Naive B cell (primary cell): ENCODE data around the gene ERAP2. TPM values are rescaled to one million over a fixed set of nuclear protein-coding genes. Genes with fewer than 3 reads are reported as not detected.
A peak's percentile ranks its signal among the peaks of the same experiment; 100 is the strongest.
"Not testable (repeated sequence)": the region's sequence is repeated elsewhere in the genome, so short reads cannot be mapped to it uniquely, and the experiment has no call there.

Source experiments
- ATAC-seq, 2 donors: fragments of 150-1000 bp; cut with Tn5 transposase; 2 replicates each; pipeline ENCODE4 v1.10.0; 2021; ENCODE audit warnings: low read depth in 2 of 2, mild to moderate bottlenecking in 2 of 2, moderate library complexity in 2 of 2
- DNase-seq: peaks from one replicate; pipeline ENCODE4 v3.0.0; 2022
- H3K27ac Mint-ChIP-seq, 6 donors: one replicate each; pipeline ENCODE4 v1.8.0; 2020 to 2022; ENCODE audit warnings: mild to moderate bottlenecking in 6 of 6, mixed read lengths in 6 of 6, moderate library complexity in 5 of 6, inconsistent platforms in 2 of 6
- H3K27me3 Mint-ChIP-seq, 3 donors: one replicate each; pipeline ENCODE4 v1.8.0; 2021 to 2022; ENCODE audit warnings: mixed read lengths in 3 of 3, mild to moderate bottlenecking in 1 of 3
- H3K36me3 Mint-ChIP-seq, 2 donors: one replicate each; pipeline ENCODE4 v1.8.0; 2020 to 2022; ENCODE audit warnings: mixed read lengths in 2 of 2, inconsistent platforms in 1 of 2, mild to moderate bottlenecking in 1 of 2
- H3K4me1 Mint-ChIP-seq, 3 donors: one replicate each; pipeline ENCODE4 v1.8.0; 2020 to 2022; ENCODE audit warnings: mixed read lengths in 3 of 3, inconsistent platforms in 1 of 3, mild to moderate bottlenecking in 1 of 3, moderate library complexity in 1 of 3
- H3K4me3 Mint-ChIP-seq, 8 donors: one replicate each; pipeline ENCODE4 v1.8.0; 2020 to 2022; ENCODE audit warnings: mild to moderate bottlenecking in 8 of 8, mixed read lengths in 8 of 8, moderate library complexity in 8 of 8, inconsistent platforms in 2 of 8
- H3K9me3 Mint-ChIP-seq, 7 donors: one replicate each; pipeline ENCODE4 v1.8.0; 2020 to 2022; ENCODE audit warnings: mixed read lengths in 7 of 7, mild to moderate bottlenecking in 5 of 7, inconsistent platforms in 2 of 7, moderate library complexity in 1 of 7
- polyA plus RNA-seq, 6 donors: library from polyadenylated mRNA; unstranded; fragments of 300-500 nt; fragmentation: Illumina TruSeq; gene quantifications; one replicate each; pipeline ENCODE4 v1.2.3, GENCODE V29; 2021; ENCODE audit warnings: low read depth in 6 of 6

ERAP2 gene
- polyA plus RNA-seq, 6 donors from 2014 or later: 9.9 to 98.7 (median 15.5) TPM

DNA sequence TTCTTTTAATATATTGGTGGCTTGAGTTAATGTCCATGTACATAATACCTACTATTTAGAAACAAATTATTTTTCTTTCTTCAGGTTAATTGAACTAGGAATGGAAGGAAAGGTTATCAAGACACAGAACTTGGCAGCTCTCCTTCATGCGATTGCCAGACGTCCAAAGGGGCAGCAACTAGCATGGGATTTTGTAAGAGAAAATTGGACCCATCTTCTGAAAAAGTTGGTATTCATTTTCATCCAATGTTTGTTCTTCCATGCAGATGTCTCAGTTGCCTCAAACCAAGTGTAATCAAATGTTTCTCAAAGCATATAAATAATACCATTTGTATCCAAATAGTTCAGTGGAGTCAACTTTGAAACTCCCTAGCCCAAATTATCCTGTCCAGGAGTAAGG lies 36.9 kb downstream of the ERAP2 start:
- Mint-ChIP-seq H3K4me1 (peaks cover 7 to 9% (median 8%) of the 10 kb centered on the region in 3 donors), H3K4me3 (no peak overlapping the region), H3K9me3 (no peaks in the 10 kb centered on the region), H3K27ac (no peak overlapping the region), H3K27me3 (no peaks in the 10 kb centered on the region), H3K36me3 (peaks cover 17 to 19% of the 10 kb centered on the region in 2 donors)
- ATAC-seq (no peak), DNase-seq (no peak)

DNA sequence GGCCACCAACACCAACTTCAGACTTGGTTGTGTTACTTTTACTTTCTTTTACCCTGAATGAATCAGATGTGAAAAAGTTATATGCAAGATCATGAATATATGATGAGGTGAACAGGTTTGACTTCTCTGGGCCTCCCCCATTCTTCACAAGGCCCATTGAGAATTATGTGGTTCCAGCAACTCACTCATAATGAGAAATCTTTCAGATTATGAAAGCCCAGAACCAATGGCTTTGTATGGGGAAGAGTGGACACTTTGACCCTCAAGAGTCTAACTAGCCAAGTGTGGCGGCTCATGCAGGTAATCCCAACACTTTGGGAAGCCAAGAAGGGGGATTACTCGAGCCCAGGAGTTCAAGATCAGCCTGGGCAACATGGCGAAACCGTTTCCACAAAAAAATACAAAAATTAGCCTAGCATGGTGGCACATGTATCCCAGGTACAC lies 43.5 kb downstream of the ERAP2 start:
- ATAC-seq (no peak), DNase-seq (no peak)
- Mint-ChIP-seq H3K9me3 (no peaks in the 10 kb centered on the region), H3K4me1 (peaks cover 10 to 32% (median 16%) of the 10 kb centered on the region in 3 donors), H3K27ac (peak overlapping the region in 1 of 6 donors; percentile 71), H3K27me3 (no peaks in the 10 kb centered on the region), H3K36me3 (peaks cover 0 to 9% of the 10 kb centered on the region in 2 donors), H3K4me3 (no peak overlapping the region)

- DNase-seq: no peak
- Mint-ChIP-seq H3K36me3 (peaks cover 0 to 9% of the 10 kb centered on the region in 2 donors), H3K4me1 (peaks cover 18 to 43% (median 19%) of the 10 kb centered on the region in 3 donors), H3K9me3 (no peaks in the 10 kb centered on the region), H3K27ac (peak overlapping the region in 5 of 6 donors; percentile 0 to 77 (median 71)), H3K27me3 (no peaks in the 10 kb centered on the region), H3K4me3 (peak overlapping the region in 2 of 8 donors; percentile 37 to 54)
- no peak for ATAC-seq
These were observed 44.5 kb downstream of the ERAP2 start for GRCh38 chr5:96920744-96921355.

GRCh38 chr5:96922499-96923244 lies 46.4 kb downstream of the ERAP2 start:
- Mint-ChIP-seq H3K9me3 (no peaks in the 10 kb centered on the region), H3K27ac (peak overlapping the region; percentile 17 to 91 (median 58)), H3K27me3 (no peaks in the 10 kb centered on the region), H3K4me1 (peaks cover 19 to 57% (median 29%) of the 10 kb centered on the region in 3 donors), H3K36me3 (peaks cover 0 to 9% of the 10 kb centered on the region in 2 donors), H3K4me3 (peak overlapping the region in 4 of 8 donors; percentile 29 to 68 (median 41))
- ATAC-seq (peak; percentile 41 to 53), DNase-seq (no peak)

DNA sequence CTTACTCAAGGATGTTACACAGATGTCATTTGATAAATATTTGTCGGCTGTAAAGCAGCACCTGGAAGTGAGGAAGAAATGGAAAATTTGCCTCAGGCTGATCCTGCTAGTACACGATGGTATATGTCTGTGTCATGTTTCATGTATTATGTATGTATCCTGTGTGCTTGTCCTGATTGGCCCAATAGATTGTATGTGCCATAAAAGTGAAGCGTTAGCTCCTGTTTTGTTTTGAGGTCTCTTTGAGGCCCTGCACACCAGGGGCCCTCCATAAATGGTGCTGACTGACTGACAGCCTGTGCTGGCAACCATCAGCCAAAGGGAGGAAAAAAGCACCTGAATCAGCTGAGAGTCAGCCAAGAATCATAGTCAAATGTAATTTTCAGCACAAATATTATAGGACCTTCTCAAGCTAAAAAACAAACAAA lies 47.7 kb downstream of the ERAP2 start:
- peaks cover 28 to 70% (median 43%) of the 10 kb centered on the region in 3 donors for H3K4me1 Mint-ChIP-seq
- peaks cover 0 to 9% of the 10 kb centered on the region in 2 donors for H3K36me3 Mint-ChIP-seq
- peak overlapping the region in 4 of 6 donors; percentile 12 to 75 (median 32) for H3K27ac Mint-ChIP-seq
- ATAC-seq: no peak
- no peak for DNase-seq
- H3K27me3 Mint-ChIP-seq: no peaks in the 10 kb centered on the region
- H3K4me3 Mint-ChIP-seq: no peak overlapping the region
- H3K9me3 Mint-ChIP-seq: no peaks in the 10 kb centered on the region

- Mint-ChIP-seq H3K9me3 (no peaks in the 10 kb centered on the region), H3K4me3 (peak overlapping the region in 2 of 8 donors; percentile 33 to 84), H3K27me3 (no peaks in the 10 kb centered on the region), H3K36me3 (peaks cover 0 to 5% of the 10 kb centered on the region in 2 donors), H3K27ac (peak overlapping the region in 5 of 6 donors; percentile 41 to 73 (median 53)), H3K4me1 (peaks cover 32 to 81% (median 52%) of the 10 kb centered on the region in 3 donors)
- DNase-seq: no peak
- ATAC-seq: peak; percentile 48 to 53
These were observed 50.0 kb downstream of the ERAP2 start for GRCh38 chr5:96926276-96926675.

- peak overlapping the region in 1 of 6 donors; percentile 57 for H3K27ac Mint-ChIP-seq
- H3K4me3 Mint-ChIP-seq: no peak overlapping the region
- H3K9me3 Mint-ChIP-seq: no peaks in the 10 kb centered on the region
- no peak for ATAC-seq
- H3K4me1 Mint-ChIP-seq: peaks cover 33 to 83% (median 59%) of the 10 kb centered on the region in 3 donors
- no peaks in the 10 kb centered on the region for H3K27me3 Mint-ChIP-seq
- H3K36me3 Mint-ChIP-seq: peaks cover 0 to 5% of the 10 kb centered on the region in 2 donors
- DNase-seq: no peak
These were observed 50.7 kb downstream of the ERAP2 start for GRCh38 chr5:96927008-96927407.

GRCh38 chr5:96928931-96929708 lies 52.8 kb downstream of the ERAP2 start:
- peak overlapping the region in 5 of 6 donors; percentile 29 to 83 (median 75) for H3K27ac Mint-ChIP-seq
- H3K4me3 Mint-ChIP-seq: peak overlapping the region in 1 of 8 donors; percentile 51
- no peaks in the 10 kb centered on the region for H3K9me3 Mint-ChIP-seq
- H3K4me1 Mint-ChIP-seq: peaks cover 43 to 91% (median 69%) of the 10 kb centered on the region in 3 donors
- no peaks in the 10 kb centered on the region for H3K36me3 Mint-ChIP-seq
- no peaks in the 10 kb centered on the region for H3K27me3 Mint-ChIP-seq
- DNase-seq: no peak
- no peak for ATAC-seq

DNA sequence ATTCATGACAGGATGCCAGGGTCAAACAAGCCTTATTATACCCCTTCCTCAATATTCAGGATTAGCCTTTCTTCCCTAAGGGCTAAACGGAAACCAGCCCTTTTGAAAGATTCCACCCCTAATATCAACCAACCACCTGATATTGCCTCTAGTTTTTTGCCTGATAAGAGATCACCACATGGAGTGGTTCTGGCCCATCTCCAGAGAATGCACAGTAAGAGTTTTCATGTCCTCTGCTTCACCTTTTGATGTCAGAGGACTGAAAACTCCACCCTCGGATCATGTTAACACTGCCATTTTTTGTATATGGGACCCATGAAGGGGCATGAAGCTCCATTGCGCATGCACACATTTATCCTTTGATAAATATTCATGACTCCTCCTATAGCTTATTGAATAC lies 53.8 kb downstream of the ERAP2 start:
- ATAC-seq: no peak
- Mint-ChIP-seq H3K4me1 (peaks cover 47 to 89% (median 73%) of the 10 kb centered on the region in 3 donors), H3K27me3 (no peaks in the 10 kb centered on the region), H3K27ac (peak overlapping the region in 4 of 6 donors; percentile 27 to 69 (median 48)), H3K4me3 (peak overlapping the region in 1 of 8 donors; percentile 6), H3K9me3 (no peaks in the 10 kb centered on the region), H3K36me3 (no peaks in the 10 kb centered on the region)
- DNase-seq: no peak

DNA sequence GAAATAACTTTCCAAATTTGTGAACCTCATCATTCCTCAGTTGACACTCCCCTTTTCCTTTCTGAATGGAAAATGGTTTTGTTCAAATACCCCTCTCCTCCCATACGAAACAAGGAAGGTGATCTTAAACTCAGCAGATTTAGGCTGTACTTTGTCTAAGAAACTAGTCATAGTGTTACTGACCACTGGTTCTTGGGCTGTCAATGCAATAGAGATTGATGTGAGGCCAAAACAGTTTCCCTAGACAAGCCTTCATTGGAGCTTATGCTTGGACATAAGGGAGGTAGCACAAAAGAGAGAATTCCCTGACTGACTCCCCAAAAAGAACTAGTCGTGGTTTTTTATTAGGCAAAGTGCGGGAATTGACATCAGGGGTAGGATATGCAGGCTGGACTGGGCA lies 54.3 kb downstream of the ERAP2 start:
- Mint-ChIP-seq H3K27ac (peak overlapping the region in 4 of 6 donors; percentile 49 to 69 (median 67)), H3K4me3 (peak overlapping the region in 1 of 8 donors; percentile 18)

DNA sequence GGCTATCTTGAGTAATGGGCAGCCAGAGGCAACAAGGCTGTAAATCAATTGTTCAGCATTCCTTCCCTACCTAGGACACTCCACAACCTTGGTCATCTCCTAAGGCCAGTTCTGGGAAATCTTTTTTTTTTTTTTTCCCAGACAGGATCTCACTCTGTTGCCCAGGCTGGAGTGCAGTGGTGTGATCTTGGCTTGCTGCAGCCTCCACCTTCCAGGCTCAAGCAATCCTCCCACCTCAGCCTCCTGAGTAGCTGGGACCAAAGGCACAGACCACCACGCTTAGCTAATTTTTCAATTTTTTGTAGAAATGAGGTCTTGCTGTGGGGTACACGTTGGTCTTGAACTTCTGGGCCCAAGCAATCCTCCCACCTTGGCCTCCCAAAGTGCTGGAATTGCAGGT lies 54.7 kb downstream of the ERAP2 start:
- not testable (repeated sequence) for H3K9me3 Mint-ChIP-seq, ATAC-seq, H3K36me3 Mint-ChIP-seq, DNase-seq, H3K27me3 Mint-ChIP-seq
- Mint-ChIP-seq H3K4me3 (peak overlapping the region in 3 of 8 donors; percentile 73 to 90 (median 83)), H3K27ac (peak overlapping the region in 5 of 6 donors; percentile 77 to 97 (median 83)), H3K4me1 (peaks cover 44 to 79% (median 64%) of the 10 kb centered on the region in 3 donors)

More for the DNA sequence above, 54.3 kb downstream of the ERAP2 start:
- Mint-ChIP-seq H3K4me1 (peaks cover 45 to 83% (median 68%) of the 10 kb centered on the region in 3 donors), H3K9me3 (no peaks in the 10 kb centered on the region), H3K27me3 (no peaks in the 10 kb centered on the region), H3K36me3 (no peaks in the 10 kb centered on the region)
- ATAC-seq (no peak), DNase-seq (no peak)

GRCh38 chr5:96931605-96932004 lies 55.3 kb downstream of the ERAP2 start:
- DNase-seq: peak; percentile 41

GRCh38 chr5:96932026-96932425 lies 55.7 kb downstream of the ERAP2 start:
- H3K4me1 Mint-ChIP-seq: peaks cover 46 to 74% (median 60%) of the 10 kb centered on the region in 3 donors
- no peak for ATAC-seq

More at GRCh38 chr5:96931605-96932004, 55.3 kb downstream of the ERAP2 start:
- H3K9me3 Mint-ChIP-seq: no peaks in the 10 kb centered on the region
- no peak for ATAC-seq
- peak overlapping the region; percentile 66 to 97 (median 83) for H3K27ac Mint-ChIP-seq
- peaks cover 44 to 74% (median 59%) of the 10 kb centered on the region in 3 donors for H3K4me1 Mint-ChIP-seq
- H3K36me3 Mint-ChIP-seq: no peaks in the 10 kb centered on the region
- H3K27me3 Mint-ChIP-seq: no peaks in the 10 kb centered on the region
- H3K4me3 Mint-ChIP-seq: peak overlapping the region; percentile 34 to 98 (median 84)

More at GRCh38 chr5:96932026-96932425, 55.7 kb downstream of the ERAP2 start:
- H3K27me3 Mint-ChIP-seq: no peaks in the 10 kb centered on the region
- peak overlapping the region; percentile 12 to 98 (median 84) for H3K4me3 Mint-ChIP-seq
- H3K36me3 Mint-ChIP-seq: no peaks in the 10 kb centered on the region
- H3K9me3 Mint-ChIP-seq: no peaks in the 10 kb centered on the region
- no peak for DNase-seq
- peak overlapping the region in 5 of 6 donors; percentile 54 to 97 (median 95) for H3K27ac Mint-ChIP-seq
